Keratinocyte (primary cell): Measurements from ENCODE around the gene PRG3. TPM values are rescaled to one million over a fixed set of nuclear protein-coding genes. Genes with fewer than 3 reads are reported as not detected.

Experiments used
- DNase-seq: peaks from one replicate; pipeline ENCODE4 v3.0.0-alpha.2; 2011; ENCODE audit warnings: low read depth, missing footprints, low spot score
- FAIRE-seq: peaks from 2 replicates; lab custom pipeline; 2011; peaks lifted over from hg19 to GRCh38; lab: Jason Lieb, UNC
- H2AFZ ChIP-seq: 2 replicates; pipeline ENCODE4 v1.6.0; 2012; ENCODE audit warnings: low read length, control low read depth, inconsistent platforms; ENCODE audit not compliant: control insufficient read depth
- H3K27ac ChIP-seq: 2 replicates; pipeline ENCODE4 v1.5.1; 2011; ENCODE audit warnings: low read length; ENCODE audit not compliant: control insufficient read depth, insufficient read depth
- H3K27me3 ChIP-seq: 3 replicates; pipeline ENCODE4 v1.6.0; 2011; ENCODE audit warnings: low read length; ENCODE audit not compliant: control insufficient read depth, insufficient read depth; ENCODE audit errors: extremely low read depth
- H3K36me3 ChIP-seq, 2 experiments: 2 replicates in 1 of 2; 3 replicates in 1 of 2; pipeline ENCODE4 v1.5.1; 2011; ENCODE audit warnings: low read length in 2 of 2, mild to moderate bottlenecking in 1 of 2; ENCODE audit not compliant: control insufficient read depth in 2 of 2, insufficient read depth in 2 of 2; ENCODE audit errors: extremely low read depth in 1 of 2
- H3K4me1 ChIP-seq: 3 replicates; pipeline ENCODE4 v1.5.1; 2011; ENCODE audit warnings: low read length; ENCODE audit not compliant: control insufficient read depth, insufficient read depth; ENCODE audit errors: extremely low read depth
- H3K4me2 ChIP-seq: 3 replicates; pipeline ENCODE4 v1.6.0; 2011; ENCODE audit warnings: low read depth, low read length; ENCODE audit not compliant: control insufficient read depth, insufficient read depth; ENCODE audit errors: extremely low read depth
- H3K4me3 ChIP-seq, 3 experiments: fragments of 200-600 bp in 1 of 3; sonication (generic) in 1 of 3; 2 replicates in 2 of 3; 3 replicates in 1 of 3; pipeline ENCODE4 v1.5.1; 2011 to 2016; ENCODE audit warnings: low read length in 3 of 3, mild to moderate bottlenecking in 3 of 3, control low read depth in 2 of 3, inconsistent platforms in 1 of 3, low read depth in 1 of 3, mixed read lengths in 1 of 3, mixed run types in 1 of 3, moderate library complexity in 1 of 3; ENCODE audit not compliant: control insufficient read depth in 2 of 3, insufficient read depth in 2 of 3; ENCODE audit errors: extremely low read depth in 1 of 3
- H3K79me2 ChIP-seq: 2 replicates; pipeline ENCODE4 v1.6.0; 2012; ENCODE audit warnings: low read length; ENCODE audit not compliant: control insufficient read depth, insufficient read depth
- H3K9ac ChIP-seq: 3 replicates; pipeline ENCODE4 v1.6.0; 2011; ENCODE audit warnings: low read length; ENCODE audit not compliant: control insufficient read depth, insufficient read depth; ENCODE audit errors: extremely low read depth
- H3K9me1 ChIP-seq: 3 replicates; pipeline ENCODE4 v1.6.0; 2011; ENCODE audit warnings: low read length; ENCODE audit not compliant: control insufficient read depth, insufficient read depth; ENCODE audit errors: extremely low read depth
- H3K9me3 ChIP-seq: 2 replicates; pipeline ENCODE4 v1.5.1; 2012; ENCODE audit warnings: low read depth, low read length; ENCODE audit not compliant: control insufficient read depth
- H4K20me1 ChIP-seq: 3 replicates; pipeline ENCODE4 v1.6.0; 2011; ENCODE audit warnings: low read length; ENCODE audit not compliant: control insufficient read depth, insufficient read depth; ENCODE audit errors: extremely low read depth
- EZH2 ChIP-seq: IDR thresholded peaks from one replicate; pipeline ENCODE4 v1.6.1; 2012; ENCODE audit warnings: inconsistent platforms, mild to moderate bottlenecking, low read length, moderate library complexity
- dilution Hi-C: fragments of 300-500 bp; cut with MboI; formaldehyde crosslinking; loops from one replicate; pipeline ENCODE4 v1.7.0; 2020; ENCODE audit warnings: low sequenced_read_pairs; ENCODE audit not compliant: extremely low pct_ligation_motif_present
- polyA plus RNA-seq, 5 experiments: library from polyadenylated mRNA; depleted of rRNA in 3 of 5; stranded (reverse) in 3 of 5; stranded (forward) in 1 of 5; unstranded in 1 of 5; fragments of >200 nt; gene quantifications; 1 replicate in 1 of 5; 2 replicates in 3 of 5; 3 replicates in 1 of 5; pipeline versions ENCODE4 v1.2.1 to v1.2.3, GENCODE V29; 2011 to 2012; ENCODE audit warnings: missing spikeins in 2 of 5, low read depth in 1 of 5, low replicate concordance in 1 of 5
- TF ChIP-seq, protein P1 (sequence below), 3 experiments: IDR thresholded peaks in 1 of 3; conservative IDR thresholded peaks in 1 of 3; optimal IDR thresholded peaks in 1 of 3; 2 replicates in 2 of 3; 3 replicates in 1 of 3; pipeline versions ENCODE3 to v1.5.1; 2011; ENCODE audit warnings: low read length in 3 of 3, mild to moderate bottlenecking in 3 of 3, moderate library complexity in 2 of 3, control low read depth in 1 of 3, inconsistent platforms in 1 of 3; ENCODE audit not compliant: insufficient read depth in 2 of 3; ENCODE audit errors: extremely low read depth in 1 of 3

The PRG3 gene
- polyA plus RNA-seq, 1 donor (not counting 4 experiments of a cell fraction or from before 2014, with no cell fraction given) = not detected

DNA sequence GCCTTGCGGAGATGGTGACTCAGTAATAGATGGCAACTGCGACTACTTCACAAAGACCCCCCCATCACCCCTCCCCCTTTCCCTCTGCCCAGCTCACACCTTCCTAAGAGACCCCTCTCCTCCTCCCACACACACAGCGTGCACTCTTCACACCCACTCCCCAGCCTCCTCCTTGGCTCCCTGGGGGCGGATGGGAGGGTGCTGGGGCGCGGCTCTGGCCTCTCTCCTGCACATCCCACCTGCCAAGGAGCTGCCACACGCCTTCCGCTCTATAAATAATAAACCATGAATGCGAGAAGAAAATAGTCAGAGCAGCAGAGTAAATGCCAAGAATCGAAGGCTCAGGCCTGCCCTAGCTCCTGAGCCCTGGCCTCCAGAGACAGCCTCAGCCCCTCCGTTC, 38.2 kb downstream of the PRG3 start:
- dilution Hi-C loops = no loop called here
- Histone ChIP-seq H3K9me1 (no peaks in the 10 kb centered on the region), H3K27ac (no peak overlapping the region), H3K9ac (no peak overlapping the region), H3K36me3 (no peaks in the 10 kb centered on the region), H4K20me1 (no peaks in the 10 kb centered on the region), H3K4me2 (no peak overlapping the region), H2AFZ (no peak overlapping the region), H3K27me3 (peaks cover 3% of the 10 kb centered on the region), H3K9me3 (no peaks in the 10 kb centered on the region), H3K4me3 (no peak overlapping the region), H3K79me2 (no peaks in the 10 kb centered on the region), H3K4me1 (no peaks in the 10 kb centered on the region)
- TF ChIP-seq EZH2 = no peak
- TF ChIP-seq, protein P1, sequence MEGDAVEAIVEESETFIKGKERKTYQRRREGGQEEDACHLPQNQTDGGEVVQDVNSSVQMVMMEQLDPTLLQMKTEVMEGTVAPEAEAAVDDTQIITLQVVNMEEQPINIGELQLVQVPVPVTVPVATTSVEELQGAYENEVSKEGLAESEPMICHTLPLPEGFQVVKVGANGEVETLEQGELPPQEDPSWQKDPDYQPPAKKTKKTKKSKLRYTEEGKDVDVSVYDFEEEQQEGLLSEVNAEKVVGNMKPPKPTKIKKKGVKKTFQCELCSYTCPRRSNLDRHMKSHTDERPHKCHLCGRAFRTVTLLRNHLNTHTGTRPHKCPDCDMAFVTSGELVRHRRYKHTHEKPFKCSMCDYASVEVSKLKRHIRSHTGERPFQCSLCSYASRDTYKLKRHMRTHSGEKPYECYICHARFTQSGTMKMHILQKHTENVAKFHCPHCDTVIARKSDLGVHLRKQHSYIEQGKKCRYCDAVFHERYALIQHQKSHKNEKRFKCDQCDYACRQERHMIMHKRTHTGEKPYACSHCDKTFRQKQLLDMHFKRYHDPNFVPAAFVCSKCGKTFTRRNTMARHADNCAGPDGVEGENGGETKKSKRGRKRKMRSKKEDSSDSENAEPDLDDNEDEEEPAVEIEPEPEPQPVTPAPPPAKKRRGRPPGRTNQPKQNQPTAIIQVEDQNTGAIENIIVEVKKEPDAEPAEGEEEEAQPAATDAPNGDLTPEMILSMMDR (optimal IDR thresholded peaks at IDR 0.05 in 1 of 3, IDR thresholded peaks at IDR 0.05 in 1 of 3, conservative IDR thresholded peaks at IDR 0.05 in 1 of 3; ENCODE audit: extremely low read depth in 1 of 3, insufficient read depth in 2 of 3, low read length in 3 of 3) = no peak
- no peak for DNase-seq
- no peak for FAIRE-seq

DNA sequence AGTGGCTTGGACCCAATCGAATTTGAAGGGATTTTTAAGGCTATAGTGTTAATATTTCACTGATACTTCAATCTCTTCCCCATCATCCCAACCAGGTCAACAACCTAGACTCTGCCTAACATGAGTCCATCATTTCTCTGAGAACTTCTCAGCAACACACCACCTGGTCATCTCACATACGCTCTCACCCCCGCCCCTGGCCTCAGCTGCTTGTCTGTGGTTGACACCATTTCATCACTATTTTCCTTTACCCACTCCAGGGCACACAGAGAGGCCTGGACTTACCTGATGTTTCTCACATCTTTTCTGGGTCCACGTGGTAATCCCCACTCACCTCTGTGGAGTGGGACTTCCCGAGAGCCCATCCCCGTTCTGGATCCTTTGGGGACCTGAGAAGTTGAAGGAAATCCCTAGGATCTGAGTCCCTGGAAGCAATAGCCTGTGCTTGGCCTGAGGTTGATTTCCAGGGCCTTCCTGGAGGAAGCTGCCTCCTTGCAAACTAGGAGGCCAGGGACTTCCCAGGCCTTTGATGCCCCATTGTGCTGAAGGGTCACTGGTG, 39.6 kb downstream of the PRG3 start:
- no peak overlapping the region for H3K4me2 ChIP-seq
- H3K4me1 ChIP-seq = no peaks in the 10 kb centered on the region
- H3K9me3 ChIP-seq = no peaks in the 10 kb centered on the region
- dilution Hi-C loops = no loop called here
- FAIRE-seq (no peak), DNase-seq (no peak)
- no peak for TF ChIP-seq EZH2
- TF ChIP-seq, protein P1 (optimal IDR thresholded peaks at IDR 0.05 in 1 of 3, IDR thresholded peaks at IDR 0.05 in 1 of 3, conservative IDR thresholded peaks at IDR 0.05 in 1 of 3; ENCODE audit: extremely low read depth in 1 of 3, insufficient read depth in 2 of 3, low read length in 3 of 3) = no peak
- H3K27ac ChIP-seq = no peak overlapping the region
- H3K4me3 ChIP-seq = no peak overlapping the region
- peaks cover 3% of the 10 kb centered on the region for H3K27me3 ChIP-seq
- H2AFZ ChIP-seq = no peak overlapping the region
- H3K36me3 ChIP-seq = no peaks in the 10 kb centered on the region
- H3K9me1 ChIP-seq = no peaks in the 10 kb centered on the region
- H4K20me1 ChIP-seq = no peaks in the 10 kb centered on the region
- H3K9ac ChIP-seq = no peak overlapping the region
- no peaks in the 10 kb centered on the region for H3K79me2 ChIP-seq
